NCI-H1092 (cell line): ENCODE measurements around the gene PAX7.
"Not testable (repeated sequence)": the region's sequence is repeated elsewhere in the genome, so short reads cannot be mapped to it uniquely, and the experiment has no call there.

Experiments used
- DNase-seq: peaks from one replicate; lab custom pipeline; 2025; lab: John Stamatoyannopoulos, UW

Gene PAX7

GRCh38 chr1:18661404-18662285 lies 31.0 kb downstream of the PAX7 start:
- peak; percentile 13 for DNase-seq

- DNase-seq, result no peak
These were observed 31.6 kb downstream of the PAX7 start for GRCh38 chr1:18662286-18662639.

DNA sequence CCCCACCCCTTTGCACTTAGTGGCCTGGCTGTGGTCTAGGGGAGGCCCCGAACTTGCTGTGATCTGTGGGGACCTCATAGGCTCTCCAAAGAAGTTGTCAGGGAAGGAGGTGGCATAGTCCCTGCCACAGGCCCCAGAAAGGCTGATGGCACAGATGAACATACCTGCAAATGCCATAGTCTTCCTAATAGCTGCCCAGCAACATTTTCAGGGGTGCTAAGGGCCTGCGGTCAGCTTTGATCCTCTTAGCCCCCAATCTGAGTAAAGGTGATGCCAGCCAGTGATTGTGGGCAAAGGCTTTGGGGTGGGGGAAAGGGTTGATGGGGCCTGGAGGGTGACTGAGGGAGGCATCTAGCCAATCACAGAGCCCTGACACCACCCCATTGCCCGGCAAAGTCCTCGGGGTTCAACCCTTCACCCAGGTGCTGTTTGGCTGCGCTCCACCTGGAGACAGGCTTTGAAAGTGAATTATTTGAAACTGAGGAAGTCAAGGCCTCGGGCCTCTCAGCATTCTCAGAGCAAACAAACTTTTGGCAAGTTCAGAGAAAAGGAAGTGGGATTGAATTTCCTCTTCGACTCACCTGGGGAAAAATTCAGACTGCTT lies 35.8 kb downstream of the PAX7 start:
- DNase-seq, result no peak

DNA sequence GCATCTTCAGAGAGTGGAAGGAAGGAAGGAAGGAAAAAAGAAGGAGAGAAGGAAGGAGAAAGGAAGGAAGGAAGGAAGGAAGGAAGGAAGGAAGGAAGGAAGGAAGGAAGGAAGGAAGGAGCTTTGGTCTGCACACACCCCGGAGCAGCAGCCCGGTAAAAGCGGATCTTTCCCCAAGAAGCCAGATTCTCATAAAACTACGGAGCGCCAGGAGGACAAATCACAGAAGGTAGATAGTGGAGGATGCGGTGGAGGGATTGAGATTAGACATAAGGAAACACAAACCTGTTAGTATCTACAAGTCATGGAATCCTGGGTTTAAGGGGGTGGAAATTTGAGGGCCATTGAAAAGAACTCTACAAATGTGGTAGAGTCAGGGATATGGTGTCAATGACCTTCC lies 36.7 kb downstream of the PAX7 start:
- no peak for DNase-seq

DNA sequence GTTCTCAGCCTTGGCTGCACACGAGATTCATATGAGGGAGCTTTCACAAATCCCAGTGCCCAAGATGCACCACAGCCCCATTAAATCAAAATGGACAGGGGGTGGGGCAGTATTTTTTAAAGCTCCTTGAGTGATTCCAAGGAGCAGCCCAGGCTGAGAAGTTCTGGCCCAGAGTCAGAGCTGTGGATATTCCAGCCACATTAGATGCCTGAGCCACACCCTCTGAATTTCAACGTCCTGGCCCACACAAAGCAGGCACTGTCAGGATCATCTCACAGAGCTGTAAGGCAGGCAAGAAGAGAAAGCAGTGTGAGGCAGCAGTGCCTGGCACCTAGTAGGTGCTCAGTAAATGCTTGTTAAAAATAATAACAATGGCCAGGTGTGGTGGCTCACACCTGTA lies 37.4 kb downstream of the PAX7 start:
- no peak for DNase-seq

- no peak for DNase-seq
These were observed 38.2 kb downstream of the PAX7 start for GRCh38 chr1:18668750-18669404.

- DNase-seq, result no peak
These were observed 39.6 kb downstream of the PAX7 start for GRCh38 chr1:18670121-18670867.

DNA sequence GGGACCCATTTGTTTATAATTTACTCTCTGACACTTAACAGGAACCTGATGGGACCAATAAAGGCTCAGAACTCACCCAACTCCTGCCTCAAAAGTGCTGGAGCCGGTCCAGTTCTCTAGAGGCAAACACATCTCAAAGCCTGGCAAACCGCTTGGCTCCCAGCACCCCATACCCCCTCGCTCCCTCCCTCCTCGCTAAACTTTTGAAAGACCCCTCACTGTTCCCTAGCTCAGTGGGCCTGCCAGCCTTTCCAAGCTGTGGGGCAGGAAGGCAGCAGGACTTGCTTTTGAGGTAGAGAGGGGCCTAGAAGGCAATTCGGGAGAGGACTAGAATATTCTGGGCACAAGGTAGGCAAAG lies 40.2 kb downstream of the PAX7 start:
- no peak for DNase-seq

DNA sequence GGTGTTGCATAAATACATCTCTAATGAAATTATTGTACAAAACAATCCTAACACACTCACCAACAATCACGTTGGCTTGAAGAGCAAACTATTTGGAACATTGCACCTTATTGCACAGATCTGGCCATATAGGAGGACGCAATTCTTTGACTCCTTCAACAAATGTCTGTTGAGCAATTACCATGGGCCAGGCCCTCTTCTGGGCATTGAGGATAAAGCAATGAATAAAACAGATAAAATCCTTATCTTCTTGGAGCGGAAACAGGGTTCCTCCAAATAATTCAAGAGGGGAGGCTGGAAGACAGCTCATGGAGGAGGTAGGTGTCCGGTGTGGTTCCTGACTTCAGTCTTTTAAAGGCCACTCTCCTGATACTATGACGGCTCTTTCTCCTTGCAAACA lies 43.3 kb downstream of the PAX7 start:
- DNase-seq, result no peak

DNA sequence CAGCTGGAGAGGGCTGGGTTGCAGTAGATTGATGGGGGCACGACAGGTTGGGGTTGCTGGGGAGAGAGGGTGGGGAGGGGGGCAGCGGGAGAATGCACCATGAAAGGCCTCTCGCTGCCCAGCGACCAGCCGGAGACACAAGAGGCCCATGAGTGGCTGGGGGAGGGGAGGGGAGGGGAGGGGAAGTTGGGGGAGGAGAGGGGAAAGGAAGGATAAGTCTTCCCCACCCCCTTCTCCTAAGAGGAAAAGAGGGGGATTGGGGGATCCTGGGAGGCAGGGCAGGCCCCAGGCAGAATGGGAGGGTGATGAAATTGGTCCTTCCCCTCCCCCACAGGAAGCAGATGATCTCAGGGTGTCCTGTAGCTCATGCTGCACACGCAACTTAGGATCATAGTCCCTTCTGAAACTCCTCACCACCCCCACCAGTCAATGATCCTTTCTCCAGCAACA lies 45.7 kb downstream of the PAX7 start:
- no peak for DNase-seq

- DNase-seq, result peak; percentile 5
These were observed 50.8 kb downstream of the PAX7 start for GRCh38 chr1:18681423-18681835.

DNA sequence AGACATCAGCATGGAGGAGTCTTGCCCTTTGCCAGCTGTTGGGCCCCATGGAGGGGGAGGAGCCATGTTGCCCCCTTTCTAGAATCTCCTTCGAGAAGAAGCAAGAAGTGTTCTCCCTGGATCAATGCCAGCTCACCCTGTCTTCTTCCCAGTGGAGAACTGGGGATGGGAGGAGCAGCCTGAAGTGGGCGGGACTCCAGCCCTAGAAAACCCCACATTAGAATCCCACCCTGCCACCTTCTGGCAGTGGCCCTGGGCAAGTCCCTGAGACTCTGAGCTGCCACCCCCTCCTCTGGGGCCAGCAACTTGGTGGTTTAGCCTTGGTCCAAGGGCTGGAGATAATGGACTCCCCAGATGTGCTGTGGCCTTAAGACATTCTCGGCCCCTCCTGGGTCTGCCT lies 51.7 kb downstream of the PAX7 start:
- DNase-seq, result no peak

GRCh38 chr1:18684303-18684702 lies 53.7 kb downstream of the PAX7 start:
- no peak for DNase-seq

DNA sequence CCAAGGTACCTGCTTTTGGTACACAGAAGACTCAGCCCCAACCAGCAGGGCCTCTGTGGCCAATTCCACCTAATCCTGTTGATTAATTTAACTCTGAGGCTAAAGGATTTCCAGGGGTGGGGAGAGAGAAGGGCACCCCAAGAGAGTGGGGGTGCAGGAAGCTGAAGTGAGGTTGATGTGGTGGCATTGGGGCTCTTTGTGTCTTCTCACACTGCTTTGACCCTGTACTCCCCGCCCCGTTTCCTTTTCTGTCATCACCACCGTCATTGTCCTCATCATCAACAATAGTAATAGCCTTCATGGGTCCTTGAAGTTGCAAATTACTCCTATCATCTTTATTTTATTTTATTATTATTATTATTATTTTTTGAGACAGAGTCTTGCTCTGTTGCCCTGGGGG lies 55.9 kb downstream of the PAX7 start:
- no peak for DNase-seq

DNA sequence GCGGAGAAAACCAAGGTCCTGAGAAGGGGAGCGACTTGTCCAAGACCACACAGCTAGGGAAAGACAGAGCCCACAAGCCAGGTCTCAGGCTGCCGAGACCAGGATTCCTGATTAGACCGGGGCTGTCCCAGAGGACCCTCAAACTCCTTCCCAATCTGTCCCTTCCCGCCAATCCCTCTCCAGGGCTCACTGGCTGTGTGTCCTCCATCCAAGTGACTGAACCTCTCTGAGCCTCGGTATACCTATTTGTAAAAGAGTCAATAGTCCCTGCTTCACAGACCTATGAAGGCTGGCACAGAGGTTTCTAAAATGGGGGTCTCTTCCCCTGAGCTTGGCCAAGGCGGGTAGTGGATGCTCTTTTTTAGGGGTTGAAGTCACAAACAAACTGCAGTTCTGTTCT lies 56.6 kb downstream of the PAX7 start:
- no peak for DNase-seq

- DNase-seq, result no peak
These were observed 61.0 kb downstream of the PAX7 start for GRCh38 chr1:18691648-18692047.

DNA sequence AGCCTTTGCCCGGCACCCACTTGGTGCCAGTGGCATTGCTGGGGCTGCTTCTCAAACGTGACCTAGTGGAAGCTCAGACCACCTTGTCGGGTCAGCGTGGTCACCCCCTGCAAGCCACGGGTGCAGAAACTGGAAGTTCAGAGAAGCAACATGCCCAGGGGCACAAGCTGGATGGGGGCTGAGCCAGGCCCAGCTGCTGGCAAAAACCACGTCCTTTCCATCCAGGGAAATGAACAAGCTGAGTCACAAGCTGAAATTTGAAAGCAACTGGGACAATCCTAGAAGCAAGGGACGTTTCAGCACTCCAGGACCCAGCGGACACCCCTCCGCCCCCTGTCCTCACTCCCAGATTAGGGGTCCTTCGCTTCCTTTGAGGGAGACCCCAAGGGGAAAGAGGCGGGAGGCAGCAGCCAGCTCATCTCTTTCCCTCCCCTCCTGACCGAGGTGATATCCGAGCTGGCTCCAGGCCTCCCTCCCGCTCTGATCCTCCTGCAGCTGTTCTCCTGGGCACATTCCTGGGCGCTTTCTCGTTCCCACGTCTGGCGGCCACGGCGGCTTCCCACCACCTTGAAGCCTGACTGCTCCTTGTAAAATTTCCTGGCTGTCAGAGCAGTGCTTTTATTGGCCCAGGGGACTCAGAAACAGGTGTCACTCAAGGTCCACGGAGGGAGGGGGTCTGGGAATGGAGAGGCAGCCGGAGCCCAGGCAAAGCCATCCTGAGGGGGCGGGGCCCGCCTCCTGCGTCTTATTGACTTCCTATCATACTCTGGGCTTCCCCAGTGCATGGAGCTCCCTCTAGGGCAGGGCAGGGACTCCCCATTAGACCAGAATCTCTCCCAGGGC lies 62.8 kb downstream of the PAX7 start:
- no peak for DNase-seq

DNA sequence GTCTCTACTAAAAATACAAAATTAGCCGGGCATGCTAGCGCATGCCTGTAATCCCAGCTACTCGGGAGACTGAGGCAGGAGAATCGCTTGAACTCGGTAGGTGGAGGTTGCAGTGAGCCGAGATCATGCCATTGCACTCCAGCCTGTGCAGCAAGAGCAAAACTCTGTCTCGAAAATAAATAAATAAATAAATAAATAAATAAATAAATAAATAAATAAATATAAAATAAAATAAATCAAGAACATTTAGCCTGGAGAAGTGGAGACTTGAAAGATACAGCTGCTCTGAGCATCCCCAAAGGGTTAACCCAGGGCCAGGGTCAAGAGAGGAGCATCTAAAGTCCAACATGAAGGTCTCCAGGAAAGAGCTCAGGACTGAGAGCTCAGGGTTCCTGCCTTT lies 63.6 kb downstream of the PAX7 start:
- DNase-seq, result not testable (repeated sequence)

DNA sequence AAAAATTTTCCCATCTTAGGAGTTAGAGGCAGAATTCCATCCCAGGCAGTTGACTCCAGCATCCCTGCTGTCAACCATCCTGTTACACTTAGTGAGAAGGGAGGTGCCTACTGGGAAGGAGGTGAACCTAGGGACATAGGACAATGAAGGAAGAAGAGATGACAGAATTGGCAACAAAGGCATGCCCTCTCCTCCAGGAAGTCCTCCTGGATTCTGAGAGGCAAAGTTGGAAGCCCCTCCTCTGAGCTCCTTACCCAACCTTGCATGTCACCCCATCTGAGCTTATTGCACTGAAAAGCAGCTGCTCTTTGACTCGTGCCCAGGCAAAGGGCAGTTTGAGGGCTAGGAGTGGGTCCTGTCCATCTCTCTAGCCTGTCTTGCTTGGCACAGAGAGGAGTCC lies 66.9 kb downstream of the PAX7 start:
- DNase-seq, result no peak

DNA sequence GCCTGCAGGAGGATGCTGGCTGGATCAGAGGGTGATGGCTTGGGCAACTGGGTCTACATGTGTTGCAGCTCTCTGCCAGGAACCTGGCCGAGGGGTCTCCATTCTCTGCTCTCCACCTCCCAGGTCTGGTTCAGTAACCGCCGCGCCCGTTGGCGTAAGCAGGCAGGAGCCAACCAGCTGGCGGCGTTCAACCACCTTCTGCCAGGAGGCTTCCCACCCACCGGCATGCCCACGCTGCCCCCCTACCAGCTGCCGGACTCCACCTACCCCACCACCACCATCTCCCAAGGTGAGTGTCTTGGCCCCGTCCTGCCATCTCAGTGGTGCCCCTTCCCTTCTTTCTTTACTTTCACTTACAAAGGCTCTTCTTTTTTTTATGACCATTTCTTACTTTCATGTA lies 69.9 kb downstream of the PAX7 start:
- DNase-seq, result no peak

DNA sequence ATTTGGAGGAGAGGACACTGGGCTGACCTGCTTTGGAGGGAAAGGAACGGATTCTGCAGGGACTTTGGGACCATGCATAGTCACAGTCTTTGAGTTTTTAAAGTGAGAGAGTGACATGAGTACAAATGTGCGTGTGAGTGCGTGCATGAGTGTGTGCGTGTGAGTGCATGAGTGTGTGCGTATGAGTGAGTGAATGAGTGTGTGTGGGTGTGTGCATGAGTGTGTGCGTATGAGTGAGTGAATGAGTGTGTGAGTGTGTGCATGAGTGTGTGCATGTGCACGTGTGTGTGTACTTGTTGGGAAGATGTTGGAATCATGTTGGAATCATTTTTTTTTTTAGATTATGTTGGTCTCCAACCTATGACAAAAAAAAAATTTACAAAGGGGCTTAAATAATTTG lies 70.5 kb downstream of the PAX7 start:
- no peak for DNase-seq
